Keratinocyte (primary cell): ENCODE measurements around the gene MAGI2.

Experiments
- CTCF ChIP-seq, 3 experiments: IDR thresholded peaks in 1 of 3; conservative IDR thresholded peaks in 1 of 3; optimal IDR thresholded peaks in 1 of 3; 2 replicates in 2 of 3; 3 replicates in 1 of 3; pipeline versions ENCODE3 to v1.5.1; 2011; ENCODE audit warnings: low read length in 3 of 3, mild to moderate bottlenecking in 3 of 3, moderate library complexity in 2 of 3, control low read depth in 1 of 3, inconsistent platforms in 1 of 3; ENCODE audit not compliant: insufficient read depth in 2 of 3; ENCODE audit errors: extremely low read depth in 1 of 3
- EZH2 ChIP-seq: IDR thresholded peaks from one replicate; pipeline ENCODE4 v1.6.1; 2012; ENCODE audit warnings: inconsistent platforms, mild to moderate bottlenecking, low read length, moderate library complexity

- TF ChIP-seq CTCF (optimal IDR thresholded peaks at IDR 0.05 in 1 of 3, IDR thresholded peaks at IDR 0.05 in 1 of 3, conservative IDR thresholded peaks at IDR 0.05 in 1 of 3; ENCODE audit: extremely low read depth in 1 of 3, insufficient read depth in 2 of 3, low read length in 3 of 3), result no peak
- no peak for TF ChIP-seq EZH2
Measured at GRCh38 chr7:79078273-79078672, 375.2 kb downstream of the MAGI2 start.
